H9 (cell line): ENCODE results near the gene DDX46. TPM values are rescaled to one million over a fixed set of nuclear protein-coding genes. Genes with fewer than 3 reads are reported as not detected.

ENCODE experiments used
- DNase-seq: peaks from one replicate; pipeline ENCODE4 v3.0.0-alpha.2; 2017
- H2AFZ ChIP-seq: one replicate; pipeline ENCODE4 v1.6.1; 2013; ENCODE audit warnings: mild to moderate bottlenecking, low read length, control low read depth, moderate library complexity
- H2AK5ac ChIP-seq: 2 replicates; pipeline ENCODE4 v1.6.1; 2013; ENCODE audit warnings: low read length, control low read depth, mixed read lengths; ENCODE audit not compliant: insufficient read length
- H2BK120ac ChIP-seq: one replicate; pipeline ENCODE4 v1.6.1; 2013; ENCODE audit warnings: low read depth, mild to moderate bottlenecking, low read length, control low read depth, inconsistent platforms; ENCODE audit not compliant: poor library complexity, severe bottlenecking
- H2BK12ac ChIP-seq: 2 replicates; pipeline ENCODE4 v1.6.1; 2013; ENCODE audit warnings: low read length, control low read depth, mixed read lengths, low read depth; ENCODE audit not compliant: insufficient read length
- H2BK15ac ChIP-seq: 2 replicates; pipeline ENCODE4 v1.6.1; 2013; ENCODE audit warnings: low read depth, low read length, control low read depth
- H2BK20ac ChIP-seq: one replicate; pipeline ENCODE4 v1.6.1; 2013; ENCODE audit warnings: low read depth, mild to moderate bottlenecking, low read length, control low read depth, inconsistent platforms; ENCODE audit not compliant: poor library complexity, severe bottlenecking
- H2BK5ac ChIP-seq: 2 replicates; pipeline ENCODE4 v1.6.1; 2013; ENCODE audit warnings: low read length, control low read depth, mixed read lengths; ENCODE audit not compliant: insufficient read length
- H3K14ac ChIP-seq: 2 replicates; pipeline ENCODE4 v1.6.1; 2013; ENCODE audit warnings: low read length, control low read depth; ENCODE audit not compliant: insufficient read depth
- H3K18ac ChIP-seq: 2 replicates; pipeline ENCODE4 v1.6.1; 2013; ENCODE audit warnings: low read depth, mild to moderate bottlenecking, mixed read lengths, low read length, control low read depth; ENCODE audit not compliant: insufficient read length
- H3K23ac ChIP-seq: 2 replicates; pipeline ENCODE4 v1.6.1; 2013; ENCODE audit warnings: low read length, control low read depth, mixed read lengths, low read depth; ENCODE audit not compliant: insufficient read length
- H3K23me2 ChIP-seq: 2 replicates; pipeline ENCODE4 v1.6.1; 2013; ENCODE audit warnings: low read depth, mild to moderate bottlenecking, mixed read lengths, low read length, control low read depth; ENCODE audit not compliant: insufficient read length, poor library complexity, severe bottlenecking
- H3K27ac ChIP-seq: 2 replicates; pipeline ENCODE4 v1.5.1; 2013; ENCODE audit warnings: low read length, control low read depth, mixed read lengths, low read depth; ENCODE audit not compliant: insufficient read length
- H3K27me3 ChIP-seq: 2 replicates; pipeline ENCODE4 v1.6.1; 2013; ENCODE audit warnings: low read length, control low read depth, inconsistent platforms; ENCODE audit not compliant: insufficient read depth
- H3K4ac ChIP-seq: 2 replicates; pipeline ENCODE4 v1.6.1; 2013; ENCODE audit warnings: low read depth, mild to moderate bottlenecking, control low read depth, inconsistent platforms, low read length, moderate library complexity
- H3K4me1 ChIP-seq: 2 replicates; pipeline ENCODE4 v1.6.1; 2013; ENCODE audit warnings: low read length, control low read depth, inconsistent platforms; ENCODE audit not compliant: insufficient read depth
- H3K4me2 ChIP-seq: 2 replicates; pipeline ENCODE4 v1.6.1; 2013; ENCODE audit warnings: low read length, control low read depth, mixed read lengths; ENCODE audit not compliant: insufficient read length, insufficient read depth
- H3K56ac ChIP-seq: 2 replicates; pipeline ENCODE4 v1.6.1; 2013; ENCODE audit warnings: low read depth, mild to moderate bottlenecking, mixed read lengths, low read length, control low read depth; ENCODE audit not compliant: insufficient read length
- H3K79me1 ChIP-seq: 2 replicates; pipeline ENCODE4 v1.6.1; 2013; ENCODE audit warnings: low read depth, mild to moderate bottlenecking, moderate library complexity, low read length, control low read depth, inconsistent platforms; ENCODE audit not compliant: insufficient read depth, poor library complexity, severe bottlenecking
- H3K79me2 ChIP-seq: 2 replicates; pipeline ENCODE4 v1.6.1; 2013; ENCODE audit warnings: low read length, control low read depth, inconsistent platforms; ENCODE audit not compliant: insufficient read depth
- H3K9ac ChIP-seq: 2 replicates; pipeline ENCODE4 v1.6.1; 2013; ENCODE audit warnings: low read length, control low read depth, mixed read lengths; ENCODE audit not compliant: insufficient read length; ENCODE audit errors: extremely low read depth
- H3K9me3 ChIP-seq: one replicate; pipeline ENCODE4 v1.6.1; 2013; ENCODE audit warnings: low read depth, low read length, inconsistent platforms; ENCODE audit not compliant: control insufficient read depth
- H3T11ph ChIP-seq: one replicate; pipeline ENCODE4 v1.6.1; 2013; ENCODE audit warnings: mild to moderate bottlenecking, low read length, control low read depth, inconsistent platforms
- H4K20me1 ChIP-seq: one replicate; pipeline ENCODE4 v1.6.1; 2013; ENCODE audit not compliant: control insufficient read depth, insufficient read length, insufficient read depth
- H4K5ac ChIP-seq: 2 replicates; pipeline ENCODE4 v1.6.1; 2013; ENCODE audit warnings: low read depth, mild to moderate bottlenecking, mixed read lengths, low read length, control low read depth; ENCODE audit not compliant: insufficient read length
- H4K8ac ChIP-seq: replicated peaks from 2 replicates; pipeline ENCODE4 v1.6.1; 2013; ENCODE audit warnings: low read length, control low read depth, mixed read lengths, low read depth; ENCODE audit not compliant: insufficient read length
- H4K91ac ChIP-seq: 2 replicates; pipeline ENCODE4 v1.6.1; 2013; ENCODE audit warnings: low read depth, mild to moderate bottlenecking, moderate library complexity, mixed read lengths, low read length, control low read depth; ENCODE audit not compliant: insufficient read length
- H3K27ac Mint-ChIP-seq, 3 experiments: 2 replicates in 2 of 3; 3 replicates in 1 of 3; pipeline ENCODE4 v1.8.0; 2020 to 2021; ENCODE audit warnings: mixed read lengths in 3 of 3, mild to moderate bottlenecking in 1 of 3, moderate library complexity in 1 of 3
- H3K27me3 Mint-ChIP-seq: 2 replicates; pipeline ENCODE4 v1.8.0; 2021; ENCODE audit warnings: low read depth, mild to moderate bottlenecking, moderate library complexity, mixed read lengths
- H3K36me3 Mint-ChIP-seq, 3 experiments: 2 replicates in 2 of 3; 3 replicates in 1 of 3; pipeline ENCODE4 v1.8.0; 2020 to 2021; ENCODE audit warnings: low read depth in 3 of 3, mixed read lengths in 3 of 3; ENCODE audit not compliant: insufficient read depth in 1 of 3
- H3K4me1 Mint-ChIP-seq, 2 experiments: 2 replicates each; pipeline ENCODE4 v1.8.0; 2020; ENCODE audit warnings: mixed read lengths in 2 of 2
- H3K4me3 Mint-ChIP-seq, 2 experiments: 2 replicates in 1 of 2; 3 replicates in 1 of 2; pipeline ENCODE4 v1.8.0; 2020 to 2021; ENCODE audit warnings: mild to moderate bottlenecking in 2 of 2, mixed read lengths in 2 of 2, moderate library complexity in 1 of 2
- H3K9me3 Mint-ChIP-seq, 2 experiments: 2 replicates in 1 of 2; 3 replicates in 1 of 2; pipeline ENCODE4 v1.8.0; 2020; ENCODE audit warnings: mild to moderate bottlenecking in 2 of 2, mixed read lengths in 2 of 2, moderate library complexity in 1 of 2
- total RNA-seq: library from RNA; stranded (reverse); gene quantifications from 2 replicates; pipeline ENCODE4 v1.2.1, GENCODE V29; 2021
- TF ChIP-seq, protein P1 (sequence below): fragments of 200-600 bp; sonication (generic); conservative IDR thresholded peaks from 3 replicates; pipeline ENCODE4 v1.8.0; 2021; ENCODE audit warnings: antibody characterized with exemption, mild to moderate bottlenecking

Gene DDX46
- total RNA-seq, 1 experiment from 2014 or later: 90.3 TPM

DNA sequence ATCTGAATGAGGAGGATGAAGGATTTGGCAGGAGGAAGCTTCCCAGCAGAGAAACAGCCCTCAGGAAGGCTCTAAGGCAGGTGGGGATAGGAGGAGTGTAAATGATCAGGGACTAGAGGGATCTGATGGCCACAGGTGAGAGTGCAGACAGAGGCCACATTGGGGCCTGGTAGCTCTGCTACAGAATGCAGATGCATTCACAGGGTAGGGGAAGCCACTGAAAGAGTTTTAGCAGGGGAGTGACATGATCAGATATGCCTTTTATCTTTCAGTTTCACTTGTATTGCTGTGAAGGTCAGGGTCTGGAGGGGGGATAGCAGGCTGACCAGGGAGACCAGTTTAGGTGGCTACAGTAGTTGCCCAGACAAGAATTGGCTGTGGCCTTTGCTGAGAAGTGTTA lies 118.6 kb downstream of the DDX46 start:
- Mint-ChIP-seq H3K36me3 (peaks cover 4 to 6% (median 5%) of the 10 kb centered on the region in 3 experiments; a peak in 4 of 7 replicates), H3K27me3 (no peaks in the 10 kb centered on the region), H3K27ac (peak overlapping the region in 2 of 3 experiments; percentile 11 to 68; a peak in 3 of 7 replicates), H3K4me3 (no peak overlapping the region), H3K4me1 (peaks cover 21% of the 10 kb centered on the region in 2 experiments), H3K9me3 (peaks cover 0 to 2% of the 10 kb centered on the region in 2 experiments; a peak in 1 of 5 replicates)
- H3T11ph ChIP-seq: no peak overlapping the region
- H4K8ac ChIP-seq: no peak overlapping the region
- H3K18ac ChIP-seq: no peak overlapping the region
- no peak overlapping the region for H3K9ac ChIP-seq
- no peak overlapping the region for H2BK15ac ChIP-seq
- no peak overlapping the region for H3K14ac ChIP-seq
- H3K9me3 ChIP-seq: no peaks in the 10 kb centered on the region
- no peak for DNase-seq
- no peaks in the 10 kb centered on the region for H3K79me2 ChIP-seq
- H2BK120ac ChIP-seq: no peak overlapping the region
- H2BK12ac ChIP-seq: no peak overlapping the region
- no peak overlapping the region for H3K56ac ChIP-seq
- H3K79me1 ChIP-seq: no peaks in the 10 kb centered on the region
- no peak overlapping the region for H4K91ac ChIP-seq
- H3K27ac ChIP-seq: no peak overlapping the region
- H2AK5ac ChIP-seq: no peak overlapping the region
- H3K23me2 ChIP-seq: peaks cover 6% of the 10 kb centered on the region
- H2AFZ ChIP-seq: no peak overlapping the region
- no peak overlapping the region for H2BK20ac ChIP-seq
- no peaks in the 10 kb centered on the region for H3K27me3 ChIP-seq
- no peak overlapping the region for H3K4me2 ChIP-seq
- no peak overlapping the region for H3K4ac ChIP-seq
- H4K20me1 ChIP-seq: no peaks in the 10 kb centered on the region
- H3K23ac ChIP-seq: no peak overlapping the region
- H3K4me1 ChIP-seq: no peaks in the 10 kb centered on the region
- no peak overlapping the region for H4K5ac ChIP-seq
- no peak overlapping the region for H2BK5ac ChIP-seq
- TF ChIP-seq, protein P1, sequence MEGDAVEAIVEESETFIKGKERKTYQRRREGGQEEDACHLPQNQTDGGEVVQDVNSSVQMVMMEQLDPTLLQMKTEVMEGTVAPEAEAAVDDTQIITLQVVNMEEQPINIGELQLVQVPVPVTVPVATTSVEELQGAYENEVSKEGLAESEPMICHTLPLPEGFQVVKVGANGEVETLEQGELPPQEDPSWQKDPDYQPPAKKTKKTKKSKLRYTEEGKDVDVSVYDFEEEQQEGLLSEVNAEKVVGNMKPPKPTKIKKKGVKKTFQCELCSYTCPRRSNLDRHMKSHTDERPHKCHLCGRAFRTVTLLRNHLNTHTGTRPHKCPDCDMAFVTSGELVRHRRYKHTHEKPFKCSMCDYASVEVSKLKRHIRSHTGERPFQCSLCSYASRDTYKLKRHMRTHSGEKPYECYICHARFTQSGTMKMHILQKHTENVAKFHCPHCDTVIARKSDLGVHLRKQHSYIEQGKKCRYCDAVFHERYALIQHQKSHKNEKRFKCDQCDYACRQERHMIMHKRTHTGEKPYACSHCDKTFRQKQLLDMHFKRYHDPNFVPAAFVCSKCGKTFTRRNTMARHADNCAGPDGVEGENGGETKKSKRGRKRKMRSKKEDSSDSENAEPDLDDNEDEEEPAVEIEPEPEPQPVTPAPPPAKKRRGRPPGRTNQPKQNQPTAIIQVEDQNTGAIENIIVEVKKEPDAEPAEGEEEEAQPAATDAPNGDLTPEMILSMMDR: no peak
